NCI-H2227 treated with DMSO at 0.1 percent for 48 hours (cell line): Measurements from ENCODE around the gene LRP5.
"Not testable (repeated sequence)": the region's sequence is repeated elsewhere in the genome, so short reads cannot be mapped to it uniquely, and the experiment has no call there.

ENCODE experiments used
- DNase-seq: peaks from one replicate; lab custom pipeline; 2025; lab: John Stamatoyannopoulos, UW

LRP5 gene

GRCh38 chr11:68423481-68423880 lies 111.1 kb downstream of the LRP5 start:
- DNase-seq, result no peak

GRCh38 chr11:68424101-68424632 lies 111.8 kb downstream of the LRP5 start:
- no peak for DNase-seq

GRCh38 chr11:68424981-68425865 lies 112.8 kb downstream of the LRP5 start:
- no peak for DNase-seq

GRCh38 chr11:68425866-68426380 lies 113.5 kb downstream of the LRP5 start:
- DNase-seq, result no peak

GRCh38 chr11:68429661-68430060 lies 117.3 kb downstream of the LRP5 start:
- DNase-seq, result no peak

- DNase-seq, result no peak
These were observed 118.0 kb downstream of the LRP5 start for GRCh38 chr11:68430384-68430783.

- no peak for DNase-seq
These were observed 118.4 kb downstream of the LRP5 start for GRCh38 chr11:68430801-68431200.

GRCh38 chr11:68431984-68432645 lies 119.7 kb downstream of the LRP5 start:
- no peak for DNase-seq

- no peak for DNase-seq
These were observed 120.5 kb downstream of the LRP5 start for GRCh38 chr11:68432874-68433273.

GRCh38 chr11:68433541-68433940 lies 121.2 kb downstream of the LRP5 start:
- DNase-seq, result no peak

- DNase-seq, result not testable (repeated sequence)
These were observed 121.8 kb downstream of the LRP5 start for GRCh38 chr11:68434159-68434558.

GRCh38 chr11:68436162-68436888 lies 123.9 kb downstream of the LRP5 start:
- DNase-seq, result no peak

GRCh38 chr11:68436985-68437926 lies 124.9 kb downstream of the LRP5 start:
- DNase-seq, result no peak

GRCh38 chr11:68437927-68438657 lies 125.7 kb downstream of the LRP5 start:
- DNase-seq, result no peak

GRCh38 chr11:68438658-68439259 lies 126.4 kb downstream of the LRP5 start:
- DNase-seq, result no peak

- no peak for DNase-seq
These were observed 127.1 kb downstream of the LRP5 start for GRCh38 chr11:68439355-68440065.

- DNase-seq, result no peak
These were observed 127.8 kb downstream of the LRP5 start for GRCh38 chr11:68440224-68440623.

- no peak for DNase-seq
These were observed 129.3 kb downstream of the LRP5 start for GRCh38 chr11:68441466-68442230.
